Hepatocyte (in vitro differentiated cells): ENCODE results near the gene GNPNAT1.

Experiments used
- EZH2phosphoT487 ChIP-seq: fragments of 200-600 bp; sonication (generic); IDR thresholded peaks from one replicate; pipeline ENCODE4 v1.6.1; 2018; ENCODE audit warnings: antibody characterized with exemption, mild to moderate bottlenecking, low read depth, moderate library complexity; ENCODE audit not compliant: unreplicated experiment, severe bottlenecking
- TF ChIP-seq, protein P1 (sequence below): fragments of 200-600 bp; sonication (generic); IDR thresholded peaks from 2 replicates; pipeline ENCODE4 v1.5.1; 2016; ENCODE audit warnings: antibody characterized with exemption, mild to moderate bottlenecking; ENCODE audit not compliant: poor library complexity

DNA sequence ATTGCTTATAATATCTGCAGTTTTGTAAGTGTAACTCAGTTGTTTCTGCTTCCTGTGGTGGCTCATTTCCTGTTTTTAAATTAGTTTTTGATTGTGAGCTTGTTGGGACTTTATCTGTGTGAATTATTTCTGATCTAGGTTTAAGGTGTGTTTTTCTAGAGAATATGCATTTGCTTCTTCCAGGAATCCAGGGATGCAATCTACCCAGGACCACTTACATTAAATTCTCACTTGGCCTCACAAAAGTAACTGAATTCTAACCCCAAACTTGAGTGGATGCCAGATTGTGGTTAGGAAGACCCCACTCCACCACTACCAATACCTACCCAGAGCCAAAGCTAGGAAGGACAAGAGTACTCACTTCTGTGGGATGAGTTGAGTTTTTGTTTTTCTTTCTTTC lies 49.5 kb downstream of the GNPNAT1 start:
- TF ChIP-seq, protein P1, sequence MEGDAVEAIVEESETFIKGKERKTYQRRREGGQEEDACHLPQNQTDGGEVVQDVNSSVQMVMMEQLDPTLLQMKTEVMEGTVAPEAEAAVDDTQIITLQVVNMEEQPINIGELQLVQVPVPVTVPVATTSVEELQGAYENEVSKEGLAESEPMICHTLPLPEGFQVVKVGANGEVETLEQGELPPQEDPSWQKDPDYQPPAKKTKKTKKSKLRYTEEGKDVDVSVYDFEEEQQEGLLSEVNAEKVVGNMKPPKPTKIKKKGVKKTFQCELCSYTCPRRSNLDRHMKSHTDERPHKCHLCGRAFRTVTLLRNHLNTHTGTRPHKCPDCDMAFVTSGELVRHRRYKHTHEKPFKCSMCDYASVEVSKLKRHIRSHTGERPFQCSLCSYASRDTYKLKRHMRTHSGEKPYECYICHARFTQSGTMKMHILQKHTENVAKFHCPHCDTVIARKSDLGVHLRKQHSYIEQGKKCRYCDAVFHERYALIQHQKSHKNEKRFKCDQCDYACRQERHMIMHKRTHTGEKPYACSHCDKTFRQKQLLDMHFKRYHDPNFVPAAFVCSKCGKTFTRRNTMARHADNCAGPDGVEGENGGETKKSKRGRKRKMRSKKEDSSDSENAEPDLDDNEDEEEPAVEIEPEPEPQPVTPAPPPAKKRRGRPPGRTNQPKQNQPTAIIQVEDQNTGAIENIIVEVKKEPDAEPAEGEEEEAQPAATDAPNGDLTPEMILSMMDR: no peak
- TF ChIP-seq EZH2phosphoT487: no peak
